ENCODE measurements around the gene CZIB. TPM values are rescaled to one million over a fixed set of nuclear protein-coding genes. Genes with fewer than 3 reads are reported as not detected.
"Not testable (repeated sequence)": the region's sequence is repeated elsewhere in the genome, so short reads cannot be mapped to it uniquely, and the experiment has no call there.

Gene CZIB
- total RNA-seq, 1 experiment from 2014 or later, result 42.6 TPM

DNA sequence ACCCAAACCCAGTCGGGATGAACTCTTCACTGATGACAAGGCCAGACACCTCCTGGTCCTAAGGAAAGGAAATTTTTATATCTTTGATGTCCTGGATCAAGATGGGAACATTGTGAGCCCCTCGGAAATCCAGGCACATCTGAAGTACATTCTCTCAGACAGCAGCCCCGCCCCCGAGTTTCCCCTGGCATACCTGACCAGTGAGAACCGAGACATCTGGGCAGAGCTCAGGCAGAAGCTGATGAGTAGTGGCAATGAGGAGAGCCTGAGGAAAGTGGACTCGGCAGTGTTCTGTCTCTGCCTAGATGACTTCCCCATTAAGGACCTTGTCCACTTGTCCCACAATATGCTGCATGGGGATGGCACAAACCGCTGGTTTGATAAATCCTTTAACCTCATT is 10.1 kb downstream of the CZIB start:
- intact Hi-C loops (cut with micrococcal nuclease; ENCODE audit: unreplicated experiment), result no loop called here
- no peaks in the 10 kb centered on the region for H3K4me1 ChIP-seq
- TF ChIP-seq, protein P1, sequence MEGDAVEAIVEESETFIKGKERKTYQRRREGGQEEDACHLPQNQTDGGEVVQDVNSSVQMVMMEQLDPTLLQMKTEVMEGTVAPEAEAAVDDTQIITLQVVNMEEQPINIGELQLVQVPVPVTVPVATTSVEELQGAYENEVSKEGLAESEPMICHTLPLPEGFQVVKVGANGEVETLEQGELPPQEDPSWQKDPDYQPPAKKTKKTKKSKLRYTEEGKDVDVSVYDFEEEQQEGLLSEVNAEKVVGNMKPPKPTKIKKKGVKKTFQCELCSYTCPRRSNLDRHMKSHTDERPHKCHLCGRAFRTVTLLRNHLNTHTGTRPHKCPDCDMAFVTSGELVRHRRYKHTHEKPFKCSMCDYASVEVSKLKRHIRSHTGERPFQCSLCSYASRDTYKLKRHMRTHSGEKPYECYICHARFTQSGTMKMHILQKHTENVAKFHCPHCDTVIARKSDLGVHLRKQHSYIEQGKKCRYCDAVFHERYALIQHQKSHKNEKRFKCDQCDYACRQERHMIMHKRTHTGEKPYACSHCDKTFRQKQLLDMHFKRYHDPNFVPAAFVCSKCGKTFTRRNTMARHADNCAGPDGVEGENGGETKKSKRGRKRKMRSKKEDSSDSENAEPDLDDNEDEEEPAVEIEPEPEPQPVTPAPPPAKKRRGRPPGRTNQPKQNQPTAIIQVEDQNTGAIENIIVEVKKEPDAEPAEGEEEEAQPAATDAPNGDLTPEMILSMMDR (IDR thresholded peaks at IDR 0.05; ENCODE audit: insufficient read depth in 1 of 2, low read depth in 1 of 2, low read length in 1 of 2, severe bottlenecking in 1 of 2, unreplicated experiment in 1 of 2), result no peak
- H3K36me3 Mint-ChIP-seq (ENCODE audit: insufficient read depth, unreplicated experiment), result peaks cover 19% of the 10 kb centered on the region
- ChIA-PET CTCF (no interaction called here), POLR2A (no interaction called here)
- no peak for DNase-seq
- no peak overlapping the region for H3K4me3 ChIP-seq (ENCODE audit: low read depth, low read length)
- H3K27me3 ChIP-seq (replicated peaks; ENCODE audit: control insufficient read depth, insufficient read depth, low read length), result no peaks in the 10 kb centered on the region
- no peak overlapping the region for H3K4me3 Mint-ChIP-seq (ENCODE audit: unreplicated experiment)
- BruUV-seq (replicated peaks), result TSS peak; percentile 21
- H3K36me3 ChIP-seq (ENCODE audit: control insufficient read depth, insufficient read depth, low read length), result peaks cover 7% of the 10 kb centered on the region; the same call in 1 of the 2 replicates
- no peaks in the 10 kb centered on the region for H3K27me3 Mint-ChIP-seq (ENCODE audit: insufficient read depth, unreplicated experiment)
- peaks cover 14% of the 10 kb centered on the region for H3K9me3 Mint-ChIP-seq (ENCODE audit: unreplicated experiment)
- H3K9me3 ChIP-seq, result peaks cover 15% of the 10 kb centered on the region
- no peak overlapping the region for H3K27ac Mint-ChIP-seq (ENCODE audit: unreplicated experiment)
- no peaks in the 10 kb centered on the region for H3K4me1 Mint-ChIP-seq (ENCODE audit: low read depth, unreplicated experiment)

DNA sequence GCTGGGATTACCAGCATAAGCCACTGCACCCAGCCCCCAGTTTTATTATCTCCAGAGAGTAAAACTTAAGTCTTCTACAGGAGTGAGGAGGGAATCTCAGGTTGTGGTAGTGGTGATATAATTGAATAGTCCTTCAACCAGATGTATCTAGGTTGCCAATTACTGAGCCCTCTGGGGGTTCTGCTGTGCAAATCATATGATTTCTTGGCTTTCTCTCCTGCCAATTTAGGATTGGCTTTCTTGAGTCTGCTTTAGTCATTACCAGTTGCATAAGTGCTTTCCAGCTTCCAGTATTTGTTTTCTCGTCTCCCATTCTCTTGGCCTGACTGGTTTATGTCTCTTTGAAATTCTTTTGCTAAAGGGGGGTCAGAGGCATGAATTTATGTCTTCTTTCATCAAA is 12.7 kb downstream of the CZIB start:
- Histone ChIP-seq H3K36me3 (ENCODE audit: control insufficient read depth, insufficient read depth, low read length) (peaks cover 5% of the 10 kb centered on the region; the same call in 1 of the 2 replicates), H3K9me3 (peaks cover 16% of the 10 kb centered on the region), H3K27me3 (replicated peaks; ENCODE audit: control insufficient read depth, insufficient read depth, low read length) (no peaks in the 10 kb centered on the region), H3K4me1 (no peaks in the 10 kb centered on the region), H3K4me3 (ENCODE audit: low read depth, low read length) (no peak overlapping the region)
- Mint-ChIP-seq H3K9me3 (ENCODE audit: unreplicated experiment) (peaks cover 34% of the 10 kb centered on the region), H3K27ac (ENCODE audit: unreplicated experiment) (no peak overlapping the region), H3K27me3 (ENCODE audit: insufficient read depth, unreplicated experiment) (no peaks in the 10 kb centered on the region), H3K4me3 (ENCODE audit: unreplicated experiment) (no peak overlapping the region), H3K36me3 (ENCODE audit: insufficient read depth, unreplicated experiment) (peaks cover 36% of the 10 kb centered on the region), H3K4me1 (ENCODE audit: low read depth, unreplicated experiment) (no peaks in the 10 kb centered on the region)
- intact Hi-C loops (cut with micrococcal nuclease; ENCODE audit: unreplicated experiment), result no loop called here
- BruUV-seq (replicated peaks), result no TSS peak
- DNase-seq, result no peak
- ChIA-PET CTCF (no interaction called here), POLR2A (no interaction called here)
- TF ChIP-seq, protein P1 (IDR thresholded peaks at IDR 0.05; ENCODE audit: insufficient read depth in 1 of 2, low read depth in 1 of 2, low read length in 1 of 2, severe bottlenecking in 1 of 2, unreplicated experiment in 1 of 2), result no peak

DNA sequence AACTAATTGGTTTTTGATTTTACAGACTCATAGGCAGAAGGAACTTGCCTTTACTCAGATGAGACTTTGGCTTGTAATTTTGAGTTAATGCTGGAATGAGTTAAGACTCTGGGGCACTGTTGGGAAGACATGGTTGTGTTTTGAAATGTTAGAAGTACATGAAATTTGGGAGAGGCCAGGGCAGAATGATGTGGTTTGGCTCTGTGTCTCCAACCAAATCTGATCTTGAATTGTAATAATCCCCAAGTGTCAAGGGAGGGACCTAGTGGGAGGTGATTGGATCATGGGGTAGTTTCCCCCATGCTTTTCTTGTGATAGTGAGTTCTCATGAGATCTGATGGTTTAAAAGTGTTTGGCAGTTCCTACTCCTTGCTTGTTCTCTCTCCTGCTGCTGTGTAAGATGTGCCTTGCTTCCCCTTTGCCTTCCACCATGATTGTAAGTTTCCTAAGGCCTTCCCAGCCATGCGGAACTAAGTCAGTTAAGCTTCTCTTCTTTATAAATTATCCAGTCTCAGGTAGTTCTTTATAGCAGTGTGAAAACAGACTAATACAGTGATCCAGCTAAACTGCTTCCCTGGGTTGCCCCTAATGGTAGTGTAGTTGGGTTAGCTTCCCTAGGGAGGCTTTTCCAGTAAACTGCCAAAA is 13.6 kb downstream of the CZIB start:
- H3K27me3 Mint-ChIP-seq (ENCODE audit: insufficient read depth, unreplicated experiment), result no peaks in the 10 kb centered on the region
- H3K27ac Mint-ChIP-seq (ENCODE audit: unreplicated experiment), result no peak overlapping the region
- CTCF ChIA-PET, result no interaction called here
- peaks cover 35% of the 10 kb centered on the region for H3K36me3 Mint-ChIP-seq (ENCODE audit: insufficient read depth, unreplicated experiment)
- H3K4me1 ChIP-seq, result no peaks in the 10 kb centered on the region
- H3K4me1 Mint-ChIP-seq (ENCODE audit: low read depth, unreplicated experiment), result no peaks in the 10 kb centered on the region
- BruUV-seq (replicated peaks), result no TSS peak
- intact Hi-C loops (cut with micrococcal nuclease; ENCODE audit: unreplicated experiment), result no loop called here
- peaks cover 5% of the 10 kb centered on the region; the same call in 1 of the 2 replicates for H3K36me3 ChIP-seq (ENCODE audit: control insufficient read depth, insufficient read depth, low read length)
- H3K27me3 ChIP-seq (replicated peaks; ENCODE audit: control insufficient read depth, insufficient read depth, low read length), result no peaks in the 10 kb centered on the region
- H3K4me3 Mint-ChIP-seq (ENCODE audit: unreplicated experiment), result no peak overlapping the region
- H3K4me3 ChIP-seq (ENCODE audit: low read depth, low read length), result no peak overlapping the region
- POLR2A ChIA-PET, result no interaction called here
- H3K9me3 ChIP-seq, result peaks cover 16% of the 10 kb centered on the region
- peaks cover 34% of the 10 kb centered on the region for H3K9me3 Mint-ChIP-seq (ENCODE audit: unreplicated experiment)
- no peak for DNase-seq
- TF ChIP-seq, protein P1 (IDR thresholded peaks at IDR 0.05; ENCODE audit: insufficient read depth in 1 of 2, low read depth in 1 of 2, low read length in 1 of 2, severe bottlenecking in 1 of 2, unreplicated experiment in 1 of 2), result no peak

DNA sequence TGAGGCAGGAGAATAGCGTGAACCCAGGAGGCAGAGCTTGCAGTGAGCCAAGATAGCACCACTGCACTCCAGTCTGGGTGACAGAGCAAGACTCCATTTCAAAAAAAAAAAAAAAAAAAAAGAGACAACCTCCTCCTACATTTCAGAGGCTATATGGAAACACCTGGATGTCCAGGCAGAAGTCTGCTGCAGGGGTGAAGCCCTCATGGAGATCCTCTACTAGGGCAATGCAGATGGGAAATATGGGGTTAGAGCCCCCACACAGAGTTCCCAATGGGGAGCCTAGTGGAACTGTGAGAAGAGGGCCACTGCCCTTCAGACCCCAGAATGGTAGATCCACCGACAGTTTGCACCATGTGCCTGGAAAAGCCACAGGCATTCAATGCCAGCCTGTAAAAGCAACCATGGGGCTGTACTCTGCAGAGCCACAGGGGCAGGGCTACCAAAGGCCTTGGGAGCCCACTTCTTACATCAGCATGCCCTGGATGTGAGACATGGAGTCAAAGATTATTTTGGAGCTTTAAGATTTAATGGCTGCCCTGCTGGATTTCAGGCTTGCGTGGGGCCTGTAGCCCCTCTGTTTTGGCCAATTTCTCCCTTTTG is 14.2 kb downstream of the CZIB start:
- H3K27me3 ChIP-seq (replicated peaks; ENCODE audit: control insufficient read depth, insufficient read depth, low read length); H3K4me3 Mint-ChIP-seq (ENCODE audit: unreplicated experiment); H3K4me1 Mint-ChIP-seq (ENCODE audit: low read depth, unreplicated experiment); CTCF ChIA-PET; intact Hi-C loops (cut with micrococcal nuclease; ENCODE audit: unreplicated experiment); POLR2A ChIA-PET; H3K36me3 ChIP-seq (ENCODE audit: control insufficient read depth, insufficient read depth, low read length); H3K27me3 Mint-ChIP-seq (ENCODE audit: insufficient read depth, unreplicated experiment); H3K4me1 ChIP-seq; H3K4me3 ChIP-seq (ENCODE audit: low read depth, low read length); BruUV-seq (replicated peaks); H3K27ac Mint-ChIP-seq (ENCODE audit: unreplicated experiment): not testable (repeated sequence)
- peaks cover 16% of the 10 kb centered on the region for H3K9me3 ChIP-seq
- Mint-ChIP-seq H3K9me3 (ENCODE audit: unreplicated experiment) (peaks cover 34% of the 10 kb centered on the region), H3K36me3 (ENCODE audit: insufficient read depth, unreplicated experiment) (peaks cover 35% of the 10 kb centered on the region)
- DNase-seq, result peak; percentile 30 to 43

DNA sequence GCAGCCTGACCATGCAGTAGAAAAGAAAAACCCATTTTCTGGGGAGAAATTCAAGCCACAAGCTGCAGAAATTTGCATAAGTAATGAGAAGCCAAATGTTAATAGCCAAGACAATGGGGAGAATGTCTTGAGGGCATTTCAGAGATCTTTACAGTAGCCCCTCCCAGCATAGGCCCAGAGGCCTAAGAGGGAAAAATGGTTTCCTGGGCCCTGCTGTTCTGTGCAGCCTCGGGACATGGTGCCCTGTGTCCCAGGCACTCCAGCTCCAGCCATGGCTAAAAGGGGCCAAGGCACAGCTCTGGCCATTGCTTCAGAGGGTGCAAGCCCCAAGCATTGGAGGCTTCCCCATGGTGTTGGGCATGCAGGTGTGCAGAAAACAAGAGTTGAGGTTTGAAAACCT is 14.9 kb downstream of the CZIB start:
- H3K4me1 ChIP-seq; H3K27ac Mint-ChIP-seq (ENCODE audit: unreplicated experiment); DNase-seq; POLR2A ChIA-PET; BruUV-seq (replicated peaks); intact Hi-C loops (cut with micrococcal nuclease; ENCODE audit: unreplicated experiment); H3K27me3 Mint-ChIP-seq (ENCODE audit: insufficient read depth, unreplicated experiment); H3K4me3 Mint-ChIP-seq (ENCODE audit: unreplicated experiment); H3K4me1 Mint-ChIP-seq (ENCODE audit: low read depth, unreplicated experiment); H3K4me3 ChIP-seq (ENCODE audit: low read depth, low read length); CTCF ChIA-PET; H3K36me3 ChIP-seq (ENCODE audit: control insufficient read depth, insufficient read depth, low read length); H3K27me3 ChIP-seq (replicated peaks; ENCODE audit: control insufficient read depth, insufficient read depth, low read length): not testable (repeated sequence)
- peaks cover 34% of the 10 kb centered on the region for H3K9me3 Mint-ChIP-seq (ENCODE audit: unreplicated experiment)
- peaks cover 35% of the 10 kb centered on the region for H3K36me3 Mint-ChIP-seq (ENCODE audit: insufficient read depth, unreplicated experiment)
- H3K9me3 ChIP-seq, result peaks cover 16% of the 10 kb centered on the region
